Raji (cell line): ENCODE results near the gene MINDY2.
A peak's percentile ranks its signal among the peaks of the same experiment; 100 is the strongest.

ENCODE experiments used
- POLR2A ChIP-seq: IDR thresholded peaks from 2 replicates; pipeline ENCODE4 v1.6.1; 2011; ENCODE audit warnings: low read depth, low read length, control low read depth; ENCODE audit not compliant: insufficient read depth

MINDY2 gene

GRCh38 chr15:58748040-58748851, 22.9 kb upstream of the MINDY2 start:
- no peak for TF ChIP-seq POLR2A

- peak; percentile 4; the same call in 1 of the 2 replicates for TF ChIP-seq POLR2A
These were observed 22.1 kb upstream of the MINDY2 start for GRCh38 chr15:58748852-58749531.

DNA sequence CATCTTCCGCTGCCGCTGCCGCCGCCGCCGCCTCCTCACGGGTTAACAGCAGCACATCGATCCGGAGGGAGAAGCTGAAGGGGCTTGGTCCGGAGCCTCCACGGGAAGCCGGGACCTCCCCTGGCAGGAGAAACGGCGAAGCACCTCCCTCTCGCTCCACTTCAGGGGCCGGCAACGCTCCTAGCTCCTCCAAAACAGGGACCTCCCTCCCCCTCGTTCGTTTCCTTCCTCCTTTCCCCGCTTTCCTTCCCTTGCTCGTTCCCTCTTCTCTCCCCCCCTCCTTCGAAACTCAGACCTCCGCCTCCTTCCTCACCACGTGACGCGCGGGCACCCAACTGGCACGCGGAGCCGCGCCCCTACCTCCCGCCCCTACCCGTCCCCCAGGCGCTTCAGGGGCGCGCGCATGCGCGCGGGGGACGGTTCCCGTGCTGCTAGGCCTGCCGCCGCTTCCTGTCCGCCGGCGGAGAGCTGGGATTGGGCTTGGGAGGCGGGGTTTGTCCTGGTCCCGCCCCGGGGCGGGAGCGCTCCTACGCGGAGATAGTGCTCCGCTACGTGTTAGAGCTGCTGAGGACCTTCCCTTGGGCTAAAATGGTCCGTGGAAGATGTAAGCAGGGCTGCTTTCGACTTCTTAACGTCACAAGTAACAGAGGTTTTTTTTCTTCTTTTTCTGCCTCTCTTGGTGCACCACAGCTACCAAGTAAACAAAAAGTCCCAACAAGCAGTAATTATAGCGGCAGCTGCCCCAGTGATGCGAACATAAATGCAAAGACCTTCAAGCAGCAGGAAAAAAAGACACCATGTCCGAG, 21.4 kb upstream of the MINDY2 start, which contains the start of gene ADAM10:
Gene ADAM10 (minus strand): TSS at position 176 of the 806 bp plus-strand sequence. CDS start 173 bp downstream, at position 3.
- TF ChIP-seq POLR2A = peak; percentile 89

DNA sequence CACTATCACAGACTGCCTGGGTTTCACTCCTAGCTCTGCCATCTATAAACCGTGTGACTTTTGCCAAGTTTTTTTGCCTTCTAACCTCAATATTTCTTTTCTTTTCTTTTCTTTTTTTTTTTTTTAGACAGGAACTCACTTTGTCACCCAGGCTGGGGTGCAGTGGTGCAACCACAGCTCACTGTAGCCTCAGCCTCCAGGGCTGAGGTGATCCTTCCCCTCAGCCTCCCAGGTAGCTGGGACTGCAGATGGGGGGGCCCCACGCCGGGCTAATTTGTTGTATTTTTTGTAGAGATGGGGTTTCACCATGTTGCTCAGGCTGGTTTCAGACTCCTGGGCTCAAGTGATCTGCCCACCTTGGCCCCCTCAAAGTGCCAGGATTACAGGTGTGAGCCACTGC, 18.4 kb upstream of the MINDY2 start:
- no peak for TF ChIP-seq POLR2A

DNA sequence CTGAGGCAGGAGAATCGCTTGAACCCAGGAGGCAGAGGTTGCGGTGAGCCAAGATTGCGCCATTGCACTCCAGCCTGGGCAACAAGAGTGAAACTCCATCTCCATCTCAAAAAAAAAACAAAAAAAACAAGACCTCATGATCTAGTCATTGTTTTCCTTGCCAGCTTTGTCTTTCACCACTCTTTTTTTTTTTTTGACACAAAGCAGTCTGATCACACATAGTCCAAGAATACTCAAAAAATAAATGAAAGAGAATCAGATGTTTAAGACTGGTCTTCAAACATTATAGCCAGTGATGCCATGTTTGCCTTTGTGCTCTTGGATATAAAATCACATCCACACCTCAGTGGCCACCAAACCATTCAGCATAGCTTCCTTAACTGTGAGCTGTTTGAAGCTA, 15.8 kb upstream of the MINDY2 start:
- TF ChIP-seq POLR2A = no peak

- no peak for TF ChIP-seq POLR2A
These were observed 15.1 kb upstream of the MINDY2 start for GRCh38 chr15:58755956-58756355.

DNA sequence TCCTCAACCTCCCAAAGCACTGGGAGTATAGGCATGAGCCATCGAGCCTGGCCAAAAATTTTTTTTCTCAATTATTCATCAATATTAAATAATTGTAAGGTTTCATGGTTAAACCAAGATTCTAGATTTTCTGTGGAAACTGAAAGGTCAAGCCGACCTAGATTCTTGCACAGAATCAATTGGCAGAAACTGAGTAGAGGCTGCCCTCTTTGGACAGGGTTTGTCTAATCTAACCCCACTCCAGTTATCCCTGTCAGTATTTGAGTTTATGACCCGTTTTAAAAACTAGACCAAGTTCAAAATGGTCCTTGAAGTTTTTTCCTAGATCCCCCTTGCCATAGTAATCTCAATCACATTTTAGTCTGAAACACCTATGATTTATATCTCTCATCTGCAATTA, 13.0 kb upstream of the MINDY2 start:
- TF ChIP-seq POLR2A = no peak

- TF ChIP-seq POLR2A = no peak
These were observed 10.6 kb upstream of the MINDY2 start for GRCh38 chr15:58760385-58761009.

DNA sequence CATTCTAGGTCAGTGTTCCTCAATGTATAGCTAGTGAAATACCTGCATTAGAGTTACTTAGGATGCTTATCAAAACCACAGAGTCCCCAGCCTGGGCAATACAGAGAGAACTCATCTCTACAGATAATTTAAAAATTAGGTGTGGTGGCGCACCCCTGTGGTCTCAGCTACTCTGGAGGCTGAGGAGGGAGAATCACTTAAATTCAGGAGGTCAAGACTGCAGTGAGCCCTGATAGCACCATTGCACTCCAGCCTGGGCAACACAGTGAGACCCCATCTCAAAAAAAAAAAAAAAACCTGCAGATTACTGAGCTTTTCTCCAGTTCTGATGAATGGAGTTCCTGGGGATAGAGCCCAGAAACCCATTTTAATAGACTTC, 10.1 kb upstream of the MINDY2 start:
- no peak for TF ChIP-seq POLR2A

- TF ChIP-seq POLR2A = no peak
These were observed 8.8 kb upstream of the MINDY2 start for GRCh38 chr15:58762285-58762684.

DNA sequence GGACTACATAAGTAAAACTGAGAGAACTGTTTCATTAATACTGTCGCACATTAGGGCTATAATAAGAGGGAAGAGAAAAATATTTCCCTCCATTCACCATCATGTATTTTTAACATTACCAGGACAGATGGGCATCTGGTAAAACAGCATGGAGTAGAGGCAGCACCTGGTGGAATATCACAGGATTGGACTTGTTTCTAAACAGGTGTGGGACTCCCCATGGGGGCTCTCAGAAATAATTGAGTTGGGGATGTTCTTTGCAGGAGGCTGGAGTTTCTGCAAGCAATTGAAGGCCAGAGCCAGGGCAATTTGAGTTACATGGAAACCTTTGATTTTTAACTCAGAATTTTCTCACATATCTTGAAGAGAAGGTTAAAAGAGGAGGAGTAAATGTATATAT, 8.4 kb upstream of the MINDY2 start:
- TF ChIP-seq POLR2A = no peak

- no peak for TF ChIP-seq POLR2A
These were observed 6.6 kb upstream of the MINDY2 start for GRCh38 chr15:58764468-58764867.

DNA sequence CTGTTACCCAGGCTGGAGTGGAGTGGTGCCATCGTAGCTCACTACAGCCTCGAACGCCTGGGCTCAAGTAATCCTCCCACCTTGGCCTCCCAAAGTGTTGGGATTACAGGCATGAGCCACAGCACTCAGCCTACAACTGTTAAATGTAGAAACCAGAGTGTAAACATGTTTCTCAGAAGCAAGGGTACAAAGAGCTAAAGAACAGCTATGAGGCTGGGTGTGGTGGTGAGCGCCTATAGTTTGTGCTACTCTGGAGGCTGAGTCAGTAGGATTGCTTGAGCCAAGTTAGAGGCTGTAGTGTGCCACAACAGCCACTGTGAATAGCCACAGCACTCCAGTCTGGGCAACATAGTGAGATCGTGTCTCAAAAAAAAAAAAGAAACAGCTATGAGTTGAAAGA, 4.8 kb upstream of the MINDY2 start:
- no peak for TF ChIP-seq POLR2A

- TF ChIP-seq POLR2A = no peak
These were observed 614 bp upstream of the MINDY2 start for GRCh38 chr15:58770519-58770856.

- TF ChIP-seq POLR2A = no peak
These were observed 634 bp downstream of the MINDY2 start for GRCh38 chr15:58771621-58772250.
